HepG2 (cell line): ENCODE results near the gene ANXA6. TPM values are rescaled to one million over a fixed set of nuclear protein-coding genes. Genes with fewer than 3 reads are reported as not detected.

ENCODE experiments used
- CC2D1A ChIP-seq: sonication (generic); formaldehyde crosslinking; IDR thresholded peaks from 2 replicates; pipeline ENCODE4 v1.8.1; 2023; ENCODE audit warnings: mild to moderate bottlenecking, missing genetic modification reagents
- ERF ChIP-seq: IDR thresholded peaks from 2 replicates; pipeline ENCODE4 v1.6.1; 2018; ENCODE audit warnings: missing biosample characterization, missing genetic modification reagents
- FOXA1 ChIP-seq, 2 experiments: fragments of 450-650 bp in 1 of 2; sonication (generic) in 1 of 2; formaldehyde crosslinking in 1 of 2; IDR thresholded peaks; 2 replicates each; pipeline versions ENCODE4 v1.4.0 to v1.6.1; 2016 to 2020; ENCODE audit warnings: missing genetic modification reagents in 1 of 2
- FOXK1 ChIP-seq: sonication (generic); formaldehyde crosslinking; IDR thresholded peaks from 2 replicates; pipeline ENCODE4 v1.4.0; 2020; ENCODE audit warnings: low read depth, missing genetic modification reagents, borderline replicate concordance
- GATAD1 ChIP-seq: IDR thresholded peaks from 2 replicates; pipeline ENCODE4 v1.6.1; 2016; ENCODE audit warnings: missing genetic modification reagents, missing compliant biosample characterization
- HNRNPUL1 ChIP-seq: fragments of 200-400 bp; formaldehyde crosslinking; IDR thresholded peaks from 2 replicates; pipeline ENCODE4 v1.6.1; 2017; ENCODE audit warnings: low read depth, mild to moderate bottlenecking, low read length, moderate library complexity
- LCORL ChIP-seq, 2 experiments: fragments of 450-650 bp in 1 of 2; sonication (generic) in 1 of 2; formaldehyde crosslinking in 1 of 2; IDR thresholded peaks; 2 replicates each; pipeline versions ENCODE4 v1.5.0 to v1.6.1; 2017 to 2020; ENCODE audit warnings: antibody characterized with exemption in 1 of 2, missing genetic modification reagents in 1 of 2
- NFATC3 ChIP-seq: sonication (generic); formaldehyde crosslinking; IDR thresholded peaks from 2 replicates; pipeline ENCODE4 v1.5.1; 2020; ENCODE audit warnings: mild to moderate bottlenecking, missing genetic modification reagents
- NFYC ChIP-seq: IDR thresholded peaks from 2 replicates; pipeline ENCODE4 v1.6.1; 2016; ENCODE audit warnings: missing genetic modification reagents, missing compliant biosample characterization
- NKX3-1 ChIP-seq: sonication (generic); formaldehyde crosslinking; IDR thresholded peaks from 2 replicates; pipeline ENCODE4 v1.5.0; 2020; ENCODE audit warnings: missing genetic modification reagents
- NRL ChIP-seq: sonication (generic); formaldehyde crosslinking; IDR thresholded peaks from 2 replicates; pipeline ENCODE4 v1.5.0; 2020; ENCODE audit warnings: missing genetic modification reagents, mild to moderate bottlenecking, moderate library complexity, borderline replicate concordance
- PHB2 ChIP-seq: fragments of 450-650 bp; IDR thresholded peaks from 2 replicates; pipeline ENCODE4 v1.6.1; 2018; ENCODE audit not compliant: partially characterized antibody
- SMARCC2 ChIP-seq: fragments of 450-650 bp; IDR thresholded peaks from 2 replicates; pipeline ENCODE4 v1.6.1; 2017; ENCODE audit warnings: antibody characterized with exemption, mild to moderate bottlenecking
- SMARCE1 ChIP-seq: fragments of 450-650 bp; IDR thresholded peaks from 2 replicates; pipeline ENCODE4 v1.6.1; 2017; ENCODE audit warnings: borderline replicate concordance
- TARDBP ChIP-seq: sonication (generic); formaldehyde crosslinking; IDR thresholded peaks from 2 replicates; pipeline ENCODE4 v1.8.0; 2022; ENCODE audit warnings: mild to moderate bottlenecking, missing genetic modification reagents
- ZFX ChIP-seq: sonication (generic); formaldehyde crosslinking; IDR thresholded peaks from 2 replicates; pipeline ENCODE4 v1.4.0; 2020; ENCODE audit warnings: mild to moderate bottlenecking, low read depth, missing genetic modification reagents, moderate library complexity
- ZNF207 ChIP-seq: fragments of 450-650 bp; IDR thresholded peaks from 2 replicates; pipeline ENCODE4 v1.6.1; 2016; ENCODE audit warnings: antibody characterized with exemption, borderline replicate concordance
- ZNF235 ChIP-seq: sonication (generic); formaldehyde crosslinking; IDR thresholded peaks from 2 replicates; pipeline ENCODE4 v1.8.1; 2023; ENCODE audit warnings: mild to moderate bottlenecking, missing genetic modification reagents, borderline replicate concordance
- ZNF333 ChIP-seq: sonication (generic); formaldehyde crosslinking; IDR thresholded peaks from 2 replicates; pipeline ENCODE4 v1.4.0; 2020; ENCODE audit warnings: mild to moderate bottlenecking, missing genetic modification reagents, borderline replicate concordance
- ZNF383 ChIP-seq: sonication (generic); formaldehyde crosslinking; IDR thresholded peaks from 2 replicates; pipeline ENCODE4 v1.4.0; 2020; ENCODE audit warnings: missing genetic modification reagents, mild to moderate bottlenecking, borderline replicate concordance
- ZSCAN22 ChIP-seq: sonication (generic); formaldehyde crosslinking; IDR thresholded peaks from 2 replicates; pipeline ENCODE4 v1.4.0; 2020; ENCODE audit warnings: mild to moderate bottlenecking, missing genetic modification reagents
- polyA plus RNA-seq, 8 experiments: library from polyadenylated mRNA; depleted of rRNA in 3 of 8; stranded (reverse) in 7 of 8; unstranded in 1 of 8; fragments of >200 nt; fragmentation: Illumina TruSeq in 4 of 8; extraction: Trizol in 4 of 8; gene quantifications; 2 replicates each; pipeline versions ENCODE4 v1.2.1 to v1.2.3, GENCODE V29; 2011 to 2016; ENCODE audit warnings: low read depth in 4 of 8, missing spikeins in 1 of 8, mixed read lengths in 1 of 8; ENCODE audit not compliant: insufficient read depth in 1 of 8
- total RNA-seq, 5 experiments: library from RNA; depleted of rRNA; stranded (reverse); fragments of >200 nt; fragmentation: Illumina TruSeq; extraction: Trizol; gene quantifications; 2 replicates each; pipeline ENCODE4 v1.2.3, GENCODE V29; 2016; ENCODE audit warnings: low read depth in 1 of 5
- TF ChIP-seq, protein P1 (sequence below): sonication (generic); formaldehyde crosslinking; IDR thresholded peaks from 2 replicates; pipeline ENCODE4 v1.4.0; 2020; ENCODE audit warnings: low read depth, mild to moderate bottlenecking, missing genetic modification reagents
- TF ChIP-seq, protein P2 (sequence below): sonication (generic); formaldehyde crosslinking; IDR thresholded peaks from 2 replicates; pipeline ENCODE4 v1.9.0; 2021; ENCODE audit warnings: missing genetic modification reagents, borderline replicate concordance
- TF ChIP-seq, protein P3 (sequence below), 2 experiments: sonication (generic) in 1 of 2; formaldehyde crosslinking in 1 of 2; IDR thresholded peaks; 2 replicates each; pipeline versions ENCODE4 v1.4.0 to v1.6.1; 2018 to 2020; ENCODE audit warnings: missing genetic modification reagents in 2 of 2, borderline replicate concordance in 1 of 2, low read depth in 1 of 2, mild to moderate bottlenecking in 1 of 2, missing biosample characterization in 1 of 2

ANXA6 gene
- total and polyA plus RNA-seq, 2 of the 13 experiments (the other 11 are each of a cell fraction or from before 2014, with no cell fraction given), result 103 to 125 TPM

DNA sequence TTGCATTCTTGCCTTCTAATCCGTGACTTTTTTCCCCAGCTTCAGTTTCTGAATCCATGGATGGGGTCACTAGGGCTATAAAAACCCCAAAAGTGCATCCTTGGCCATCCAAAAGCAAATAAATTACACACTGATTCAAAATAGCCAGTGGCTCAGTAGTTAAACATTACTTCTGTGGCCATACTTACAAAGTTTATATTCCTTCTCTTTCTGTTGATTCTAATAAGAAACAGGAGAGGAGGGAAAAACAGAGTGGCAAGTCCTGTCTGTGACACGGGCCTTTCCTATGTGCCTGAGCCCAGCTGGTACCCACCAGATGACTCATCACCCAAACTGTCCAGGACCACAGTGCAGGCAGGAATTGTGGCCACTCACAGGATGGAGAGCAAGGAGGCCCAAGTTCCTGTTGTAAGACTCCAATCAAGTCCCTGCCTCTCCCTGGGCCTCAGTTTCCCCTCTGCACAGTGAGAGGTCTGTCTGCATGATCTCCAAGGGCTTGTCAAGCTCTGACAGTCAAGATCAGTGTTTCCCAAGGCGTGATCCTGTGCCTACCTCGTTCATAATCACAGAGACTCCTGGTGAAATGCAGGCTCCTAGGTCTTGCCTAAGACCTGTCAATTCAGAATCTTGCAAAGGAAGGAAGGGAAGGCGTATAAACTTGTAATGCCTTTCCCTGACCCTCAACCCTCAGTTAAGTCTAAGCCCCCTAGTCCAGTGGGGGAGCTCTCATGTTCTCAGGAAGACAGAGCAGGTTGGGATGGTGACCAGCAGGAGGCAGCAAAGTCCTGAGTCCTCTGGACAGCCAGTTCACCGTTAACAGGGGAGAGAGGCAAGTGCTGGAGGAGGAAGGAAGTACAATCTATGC, 106.3 kb downstream of the ANXA6 start (continued):
- TF ChIP-seq FOXK1 (CRISPR knock-in tag) (no peak), GATAD1 (CRISPR knock-in tag) (0 out of 2 replicates have a peak, but pooled peaks have one; percentile 14), ZSCAN22 (CRISPR knock-in tag) (no peak), HNRNPUL1 (no peak), LCORL (IDR thresholded peaks at IDR 0.05) (no peak), LCORL (CRISPR knock-in tag; IDR thresholded peaks at IDR 0.05) (no peak), NFYC (CRISPR knock-in tag) (no peak), ZNF235 (no peak), ERF (CRISPR knock-in tag) (peak; percentile 59; the same call in 1 of the 2 replicates), CC2D1A (CRISPR knock-in tag) (no peak), TARDBP (CRISPR knock-in tag) (peak; percentile 43; the same call in 1 of the 2 replicates), PHB2 (no peak), ZNF383 (CRISPR knock-in tag) (no peak), ZFX (CRISPR knock-in tag) (peak; percentile 18; the same call in 1 of the 2 replicates), FOXA1 (IDR thresholded peaks at IDR 0.05) (no peak), FOXA1 (CRISPR knock-in tag; IDR thresholded peaks at IDR 0.05) (no peak), NKX3-1 (no peak), SMARCC2 (no peak), ZNF333 (CRISPR knock-in tag) (no peak), NRL (CRISPR knock-in tag) (no peak), SMARCE1 (no peak), NFATC3 (CRISPR knock-in tag) (no peak), ZNF207 (no peak)
- TF ChIP-seq, protein P1, sequence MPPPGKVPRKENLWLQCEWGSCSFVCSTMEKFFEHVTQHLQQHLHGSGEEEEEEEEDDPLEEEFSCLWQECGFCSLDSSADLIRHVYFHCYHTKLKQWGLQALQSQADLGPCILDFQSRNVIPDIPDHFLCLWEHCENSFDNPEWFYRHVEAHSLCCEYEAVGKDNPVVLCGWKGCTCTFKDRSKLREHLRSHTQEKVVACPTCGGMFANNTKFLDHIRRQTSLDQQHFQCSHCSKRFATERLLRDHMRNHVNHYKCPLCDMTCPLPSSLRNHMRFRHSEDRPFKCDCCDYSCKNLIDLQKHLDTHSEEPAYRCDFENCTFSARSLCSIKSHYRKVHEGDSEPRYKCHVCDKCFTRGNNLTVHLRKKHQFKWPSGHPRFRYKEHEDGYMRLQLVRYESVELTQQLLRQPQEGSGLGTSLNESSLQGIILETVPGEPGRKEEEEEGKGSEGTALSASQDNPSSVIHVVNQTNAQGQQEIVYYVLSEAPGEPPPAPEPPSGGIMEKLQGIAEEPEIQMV (CRISPR knock-in tag), result no peak
- TF ChIP-seq, protein P2, sequence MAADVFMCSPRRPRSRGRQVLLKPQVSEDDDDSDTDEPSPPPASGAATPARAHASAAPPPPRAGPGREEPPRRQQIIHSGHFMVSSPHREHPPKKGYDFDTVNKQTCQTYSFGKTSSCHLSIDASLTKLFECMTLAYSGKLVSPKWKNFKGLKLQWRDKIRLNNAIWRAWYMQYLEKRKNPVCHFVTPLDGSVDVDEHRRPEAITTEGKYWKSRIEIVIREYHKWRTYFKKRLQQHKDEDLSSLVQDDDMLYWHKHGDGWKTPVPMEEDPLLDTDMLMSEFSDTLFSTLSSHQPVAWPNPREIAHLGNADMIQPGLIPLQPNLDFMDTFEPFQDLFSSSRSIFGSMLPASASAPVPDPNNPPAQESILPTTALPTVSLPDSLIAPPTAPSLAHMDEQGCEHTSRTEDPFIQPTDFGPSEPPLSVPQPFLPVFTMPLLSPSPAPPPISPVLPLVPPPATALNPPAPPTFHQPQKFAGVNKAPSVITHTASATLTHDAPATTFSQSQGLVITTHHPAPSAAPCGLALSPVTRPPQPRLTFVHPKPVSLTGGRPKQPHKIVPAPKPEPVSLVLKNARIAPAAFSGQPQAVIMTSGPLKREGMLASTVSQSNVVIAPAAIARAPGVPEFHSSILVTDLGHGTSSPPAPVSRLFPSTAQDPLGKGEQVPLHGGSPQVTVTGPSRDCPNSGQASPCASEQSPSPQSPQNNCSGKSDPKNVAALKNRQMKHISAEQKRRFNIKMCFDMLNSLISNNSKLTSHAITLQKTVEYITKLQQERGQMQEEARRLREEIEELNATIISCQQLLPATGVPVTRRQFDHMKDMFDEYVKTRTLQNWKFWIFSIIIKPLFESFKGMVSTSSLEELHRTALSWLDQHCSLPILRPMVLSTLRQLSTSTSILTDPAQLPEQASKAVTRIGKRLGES, result no peak
- TF ChIP-seq, protein P3, sequence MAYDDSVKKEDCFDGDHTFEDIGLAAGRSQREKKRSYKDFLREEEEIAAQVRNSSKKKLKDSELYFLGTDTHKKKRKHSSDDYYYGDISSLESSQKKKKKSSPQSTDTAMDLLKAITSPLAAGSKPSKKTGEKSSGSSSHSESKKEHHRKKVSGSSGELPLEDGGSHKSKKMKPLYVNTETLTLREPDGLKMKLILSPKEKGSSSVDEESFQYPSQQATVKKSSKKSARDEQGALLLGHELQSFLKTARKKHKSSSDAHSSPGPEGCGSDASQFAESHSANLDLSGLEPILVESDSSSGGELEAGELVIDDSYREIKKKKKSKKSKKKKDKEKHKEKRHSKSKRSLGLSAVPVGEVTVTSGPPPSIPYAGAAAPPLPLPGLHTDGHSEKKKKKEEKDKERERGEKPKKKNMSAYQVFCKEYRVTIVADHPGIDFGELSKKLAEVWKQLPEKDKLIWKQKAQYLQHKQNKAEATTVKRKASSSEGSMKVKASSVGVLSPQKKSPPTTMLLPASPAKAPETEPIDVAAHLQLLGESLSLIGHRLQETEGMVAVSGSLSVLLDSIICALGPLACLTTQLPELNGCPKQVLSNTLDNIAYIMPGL (CRISPR knock-in tag; IDR thresholded peaks at IDR 0.05; ENCODE audit: borderline replicate concordance in 1 of 2, low read depth in 1 of 2), result peak in 1 of 2 experiments; percentile 55; a peak in 1 of 4 replicates
